Sciatic nerve (tissue), 2 donors: ENCODE data around the gene ABI3BP. TPM values are rescaled to one million over a fixed set of nuclear protein-coding genes. Genes with fewer than 3 reads are reported as not detected.
A peak's percentile ranks its signal among the peaks of the same experiment; 100 is the strongest.

Source experiments
- ATAC-seq: fragments of 200-7000 bp; cut with Tn5 transposase; one replicate; pipeline ENCODE4 v1.9.1; 2020; ENCODE audit warnings: mild to moderate bottlenecking, moderate library complexity
- DNase-seq: peaks from one replicate; pipeline ENCODE4 v3.0.0-alpha.2; 2020; ENCODE audit warnings: low spot score
- intact Hi-C: fragments of 100-400 bp; cut with DNase I; formaldehyde crosslinking; loops from one replicate; pipeline ENCODE4 v1.14.2; 2022
- total RNA-seq: library from RNA; stranded (reverse); fragmentation: NEBNext Ultra II Directional; extraction: Animal tissue kit (Norgen Biotek cat#: 25700); gene quantifications from one replicate; pipeline ENCODE4 v1.2.1, GENCODE V29; 2021
- donor health status: DM: no; HTN: no; CAD: no.
- donor health status: DM: no; HTN: no; CAD: no.

Gene ABI3BP
- total RNA-seq, 1 donor from 2014 or later: 369 TPM

DNA sequence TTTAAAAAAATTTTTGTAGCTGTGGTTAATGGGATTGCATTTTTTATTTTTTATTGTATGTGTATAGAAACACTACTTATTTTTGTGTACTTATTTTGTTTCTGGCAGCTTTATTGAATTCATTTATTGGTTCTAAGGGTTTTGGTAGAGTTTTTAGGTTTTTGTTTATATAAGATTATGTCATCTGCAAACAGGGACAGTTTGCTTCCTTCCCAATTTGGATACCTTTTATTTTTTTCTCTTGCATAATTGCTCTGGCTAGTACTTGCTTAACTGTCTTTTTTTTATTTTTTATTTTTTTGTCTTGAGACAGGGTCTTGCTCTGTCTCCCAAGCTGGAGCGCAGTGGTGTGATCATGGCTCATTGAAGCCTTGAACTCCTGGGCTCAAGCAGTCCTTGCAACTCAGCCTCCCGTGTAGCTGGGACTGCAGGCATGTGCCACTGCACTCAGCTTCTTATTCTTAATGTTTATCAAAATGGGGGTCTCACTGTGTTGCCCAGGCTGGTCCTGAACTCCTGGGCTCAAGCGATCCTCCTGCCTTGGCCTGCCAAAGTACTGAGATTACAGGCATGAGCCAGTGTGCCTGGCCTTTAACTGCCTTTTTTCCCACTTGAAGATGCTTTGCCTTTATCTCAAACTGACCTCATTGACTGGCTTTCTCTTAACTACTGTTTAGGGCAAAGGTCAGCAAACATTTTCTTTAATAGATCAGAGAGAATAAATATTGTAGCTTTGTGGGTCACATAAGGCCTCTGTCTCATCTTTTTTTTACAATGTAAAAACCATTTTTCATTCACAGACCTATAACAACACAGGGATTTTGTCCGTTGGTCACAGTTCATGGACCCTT lies 275.4 kb downstream of the ABI3BP start:
- DNase-seq: no peak
- ATAC-seq: no peak
- intact Hi-C loops: no loop called here

DNA sequence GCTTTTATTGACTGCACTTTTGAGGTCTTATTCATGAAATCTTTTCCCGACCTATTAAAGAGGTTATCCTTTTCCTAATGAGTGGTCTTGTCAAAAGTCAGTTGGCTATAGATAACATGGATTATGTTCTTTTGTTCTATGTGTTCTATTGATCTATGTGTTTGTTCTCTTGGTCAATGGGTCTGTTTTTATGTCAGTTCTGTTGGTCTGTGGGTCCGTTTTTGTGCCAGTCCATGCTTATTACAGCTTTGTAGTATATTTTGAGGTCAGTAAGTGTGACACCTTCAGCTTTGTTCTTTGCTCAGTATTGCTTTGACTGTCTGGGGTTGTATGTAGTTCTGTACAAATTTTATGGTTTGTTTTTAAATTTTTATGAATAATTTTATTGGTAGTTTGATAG lies 276.2 kb downstream of the ABI3BP start:
- no peak for ATAC-seq
- DNase-seq: no peak
- intact Hi-C loops: no loop called here

DNA sequence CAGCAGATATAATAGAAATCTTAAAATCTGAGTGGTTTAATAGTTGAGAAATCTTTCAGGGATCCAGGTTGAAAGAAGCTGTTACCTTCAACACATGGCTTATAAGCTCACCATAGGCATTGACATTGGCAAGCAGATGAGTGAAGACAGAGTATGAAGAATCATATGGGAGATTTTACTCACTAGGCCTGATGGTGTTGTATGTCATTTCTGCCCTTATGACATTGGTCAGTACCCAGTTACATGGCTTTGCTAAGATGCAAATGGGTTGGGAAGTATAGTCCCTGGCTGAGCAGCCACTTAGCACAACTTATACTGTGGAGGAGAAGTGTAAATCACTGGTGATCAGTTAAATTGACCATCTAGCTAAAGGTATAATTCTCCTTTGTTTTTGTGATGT lies 278.0 kb downstream of the ABI3BP start:
- DNase-seq: no peak
- intact Hi-C loops: no loop called here
- no peak for ATAC-seq

DNA sequence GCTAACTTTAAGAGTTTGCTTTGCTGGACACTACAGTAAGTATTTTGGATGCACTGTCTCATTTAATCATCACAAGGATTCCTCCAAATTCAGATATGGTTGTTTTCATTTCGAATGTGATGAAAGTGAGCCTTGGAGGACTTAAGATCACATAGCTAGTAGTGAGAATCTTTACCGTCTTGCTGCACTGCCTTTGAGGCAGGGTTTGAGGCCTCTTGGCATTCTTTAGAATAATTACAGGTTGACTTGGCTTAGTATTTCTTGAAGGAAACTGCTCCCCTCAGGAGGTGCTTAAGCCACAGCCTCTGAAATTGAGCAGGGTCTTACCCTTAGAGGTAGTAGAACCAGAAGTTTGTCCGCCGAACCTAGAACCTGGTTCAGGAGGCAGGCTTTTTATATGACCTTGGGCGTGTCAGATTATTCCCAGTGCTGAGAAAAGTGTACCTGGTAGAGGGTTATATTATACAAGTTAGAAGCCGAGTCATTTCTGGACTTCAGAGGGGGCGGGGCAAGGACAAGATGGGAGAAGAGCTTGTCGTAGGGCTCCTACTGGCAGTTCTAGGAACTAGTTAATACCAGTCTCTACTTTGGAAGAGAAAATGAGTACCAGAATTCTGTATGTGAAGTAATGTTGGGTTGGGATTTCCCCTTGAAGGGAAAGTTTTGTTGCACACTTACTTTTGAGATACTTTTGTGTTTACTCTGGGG lies 282.8 kb downstream of the ABI3BP start:
- intact Hi-C loops: no loop called here
- no peak for DNase-seq
- no peak for ATAC-seq

DNA sequence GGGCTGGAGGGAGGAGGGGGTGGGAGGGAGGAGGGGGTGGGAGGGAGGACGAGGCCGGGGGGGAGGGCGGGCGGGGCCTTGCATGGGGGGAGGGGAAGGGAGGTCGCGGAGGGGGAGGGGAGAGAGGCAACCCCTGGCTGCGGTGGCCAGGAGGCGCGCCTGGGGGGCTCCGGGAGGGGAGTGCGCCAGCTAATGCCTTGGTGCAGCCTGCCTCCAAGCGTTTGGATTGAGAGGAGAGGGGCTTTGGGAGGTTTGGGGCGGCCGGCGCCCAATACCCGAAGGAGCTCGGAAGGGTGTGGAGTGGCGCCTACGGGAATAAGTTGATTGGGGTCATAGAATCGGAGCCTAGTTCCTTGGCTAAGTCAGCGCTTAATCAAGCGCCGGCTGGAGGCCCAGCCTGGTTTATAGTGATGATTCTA lies 283.4 kb downstream of the ABI3BP start:
- ATAC-seq (peak; percentile 4), DNase-seq (peak; percentile 69)
- intact Hi-C loops: no loop called here

DNA sequence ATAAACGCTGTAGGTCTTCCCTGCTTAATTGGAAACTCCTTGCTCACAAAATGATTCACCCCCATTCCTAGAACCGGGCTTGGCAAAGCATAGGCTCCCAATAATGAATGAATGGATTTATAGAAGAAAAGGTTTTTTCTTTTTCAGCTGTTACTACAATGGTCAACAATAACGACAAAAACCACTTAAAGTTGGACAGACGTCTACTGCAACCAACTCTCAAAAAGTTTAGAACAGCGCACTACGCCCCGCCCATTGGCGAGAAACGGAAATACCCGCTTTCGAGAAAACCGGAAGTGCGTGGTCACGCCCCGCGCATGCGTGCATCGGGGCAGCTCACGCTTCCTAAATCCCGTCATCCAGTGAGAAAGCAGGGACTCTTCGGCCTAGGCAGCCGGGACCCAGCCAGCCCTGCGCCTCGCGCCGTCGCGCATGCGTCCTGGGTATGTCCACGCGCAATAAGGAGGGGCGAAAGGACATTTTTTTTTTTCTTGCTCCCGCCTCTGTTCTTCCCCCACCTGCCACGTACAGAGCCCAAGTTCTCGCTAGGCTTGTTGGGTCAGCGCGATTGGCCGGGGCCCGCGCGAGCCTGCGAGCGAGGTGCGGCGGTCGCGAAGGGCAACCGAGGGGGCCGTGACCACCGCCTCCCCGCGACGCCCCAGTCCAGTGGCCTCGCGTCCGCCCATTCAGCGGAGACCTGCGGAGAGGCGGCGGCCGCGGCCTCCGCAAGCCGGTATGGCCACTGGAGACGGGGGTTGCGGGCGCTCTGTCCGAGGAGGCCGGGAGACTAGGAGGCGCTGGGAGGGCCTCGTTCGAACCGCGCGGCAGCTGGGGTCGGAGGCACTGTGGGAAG lies 284.0 kb downstream of the ABI3BP start, which contains the start of gene TFG:
TFG (plus strand) TSS at position 506 of the 853 bp plus-strand sequence. CDS start 4,192 bp downstream, outside the sequence.
- ATAC-seq: peak; percentile 99
- intact Hi-C loops: no loop called here
- peak; percentile 99 for DNase-seq

DNA sequence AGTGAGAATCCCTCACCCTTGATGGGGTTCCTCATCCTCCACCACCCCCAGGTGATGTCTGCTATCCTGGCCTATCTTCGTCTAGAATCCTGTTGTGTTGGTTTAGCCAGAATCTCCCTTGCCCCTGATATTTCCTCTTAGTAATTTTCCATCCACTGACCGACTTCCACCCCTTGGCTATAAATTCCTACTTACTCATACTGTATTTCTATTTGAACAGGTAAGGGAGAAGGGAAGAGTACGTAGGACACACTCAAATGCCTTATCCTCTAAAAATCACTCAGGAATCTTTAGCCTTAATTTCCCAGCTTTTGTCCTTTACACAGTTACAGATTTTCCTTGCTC lies 284.6 kb downstream of the ABI3BP start:
- ATAC-seq: no peak
- intact Hi-C loops: no loop called here
- DNase-seq: no peak

DNA sequence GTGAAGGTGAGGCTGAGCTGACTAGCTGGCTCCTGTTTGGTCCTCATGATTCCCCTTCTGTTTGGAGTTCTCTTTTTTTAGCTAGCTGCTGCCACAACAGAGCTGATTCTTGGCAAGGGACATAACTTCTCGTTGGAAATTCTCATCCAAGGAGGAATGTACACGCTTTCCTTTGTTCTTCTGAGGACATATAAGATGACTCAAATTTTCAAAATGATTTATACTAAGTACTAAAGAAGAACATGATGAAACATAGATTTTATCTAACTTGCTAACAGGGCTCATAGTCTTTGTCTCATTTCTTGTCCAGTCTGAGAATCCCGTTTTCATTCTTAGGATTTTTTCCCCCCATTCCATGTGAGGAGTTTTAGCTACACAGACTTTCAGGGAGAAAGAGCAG lies 286.9 kb downstream of the ABI3BP start:
- ATAC-seq: no peak
- no peak for DNase-seq
- intact Hi-C loops: no loop called here

DNA sequence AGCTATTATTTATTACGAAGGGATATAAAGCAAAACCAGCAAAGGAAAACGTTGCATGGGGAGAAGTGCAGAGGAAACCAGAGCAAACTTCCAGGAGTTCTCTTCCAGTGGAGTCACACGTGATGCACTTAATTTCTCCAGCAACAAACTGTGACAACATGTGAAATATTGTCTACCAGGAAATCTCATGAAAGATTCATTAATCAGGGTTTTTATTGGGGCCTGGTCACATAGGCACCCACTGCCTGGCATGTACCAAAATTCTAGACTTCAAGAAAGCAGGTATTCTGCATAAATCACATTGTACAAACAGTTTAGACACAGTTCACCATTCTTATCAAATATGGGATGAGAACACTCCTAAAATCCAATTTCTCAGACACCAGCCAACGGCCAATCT lies 289.4 kb downstream of the ABI3BP start:
- DNase-seq (no peak), ATAC-seq (no peak)
- intact Hi-C loops: no loop called here

DNA sequence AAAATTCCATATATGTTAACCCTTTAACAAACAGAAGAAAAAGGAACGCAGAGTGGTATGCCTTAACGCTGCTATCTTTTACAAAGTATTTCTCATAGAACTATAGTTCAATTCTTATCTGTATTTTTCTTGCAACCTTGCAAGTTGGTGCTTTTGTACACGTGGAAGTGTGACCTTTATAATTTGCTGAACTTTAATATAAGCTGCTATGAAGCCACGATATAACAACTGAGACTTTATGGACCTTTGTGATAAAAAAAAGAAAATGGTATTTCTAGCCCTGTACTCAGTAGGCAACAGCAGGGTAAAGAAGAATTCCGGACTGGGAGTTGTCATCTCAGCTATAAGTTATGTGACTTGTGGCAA lies 290.3 kb downstream of the ABI3BP start:
- intact Hi-C loops: no loop called here
- no peak for ATAC-seq
- no peak for DNase-seq

DNA sequence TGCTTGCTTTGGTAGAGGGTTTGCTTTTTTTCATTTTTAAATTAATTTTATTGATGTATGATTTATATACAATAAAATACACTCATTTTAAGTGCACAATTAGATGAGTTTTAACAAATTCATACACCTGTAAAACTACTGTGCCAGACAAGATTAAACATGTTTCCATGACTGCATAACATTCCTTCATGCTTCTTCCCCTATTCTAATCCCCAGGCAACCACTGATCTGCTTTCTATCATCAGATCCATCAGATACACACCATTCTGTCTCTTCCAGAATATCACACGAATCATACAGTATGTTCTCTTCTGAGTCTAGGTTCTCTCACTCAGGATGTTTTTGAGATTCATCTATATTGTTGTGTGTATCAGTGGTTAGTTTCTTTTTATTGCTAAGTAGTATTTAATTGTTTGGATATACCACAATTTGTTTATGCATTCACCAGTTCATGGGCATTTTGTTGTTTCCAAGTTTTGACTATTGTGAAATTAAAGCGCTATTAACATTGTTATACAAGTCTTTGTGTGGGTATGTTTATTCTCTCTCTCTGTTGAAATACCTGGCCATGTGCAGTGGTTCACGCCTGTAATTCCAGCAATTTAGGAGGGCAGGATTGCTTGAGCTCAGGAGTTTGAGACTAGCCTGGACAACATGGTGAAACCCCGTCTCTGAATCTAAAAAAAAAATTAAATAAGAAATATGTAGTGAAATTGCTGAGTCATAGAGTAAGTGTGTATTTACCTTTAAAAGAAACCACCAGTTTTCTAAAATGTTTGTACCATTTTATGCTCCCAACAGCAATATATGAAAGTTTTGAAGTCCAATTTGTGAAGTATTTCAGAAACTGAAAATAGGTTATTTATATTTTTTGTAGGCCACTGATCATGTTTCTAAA lies 290.9 kb downstream of the ABI3BP start:
- intact Hi-C loops: no loop called here
- ATAC-seq (no peak), DNase-seq (no peak)

DNA sequence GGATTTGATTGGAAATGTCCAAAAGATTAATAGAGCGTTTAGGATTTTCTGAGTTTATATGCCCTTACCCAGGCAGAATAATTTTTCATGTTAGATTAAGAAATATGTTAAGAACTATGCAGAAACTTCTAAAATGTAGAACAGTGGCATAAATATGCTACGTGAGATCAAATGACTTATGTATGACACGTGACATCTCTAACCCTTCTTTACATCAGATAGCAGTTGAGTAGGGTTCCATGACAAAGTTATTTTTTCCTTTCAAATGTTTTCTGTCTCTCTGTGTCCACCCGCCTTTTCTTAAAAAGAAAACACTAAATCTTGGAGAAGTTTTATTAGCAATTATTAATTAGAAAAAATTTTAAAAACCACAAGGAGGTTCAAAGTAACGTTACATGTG lies 292.5 kb downstream of the ABI3BP start:
- DNase-seq: no peak
- ATAC-seq: no peak
- intact Hi-C loops: no loop called here
